GM21447 (cell line): ENCODE data around the gene CLIC3.
A peak's percentile ranks its signal among the peaks of the same experiment; 100 is the strongest.

Experiments
- ATAC-seq: cut with Tn5 transposase; IDR thresholded peaks from one replicate; pipeline ENCODE4 v1.9.1; 2021; ENCODE audit not compliant: unreplicated experiment

Gene CLIC3

DNA sequence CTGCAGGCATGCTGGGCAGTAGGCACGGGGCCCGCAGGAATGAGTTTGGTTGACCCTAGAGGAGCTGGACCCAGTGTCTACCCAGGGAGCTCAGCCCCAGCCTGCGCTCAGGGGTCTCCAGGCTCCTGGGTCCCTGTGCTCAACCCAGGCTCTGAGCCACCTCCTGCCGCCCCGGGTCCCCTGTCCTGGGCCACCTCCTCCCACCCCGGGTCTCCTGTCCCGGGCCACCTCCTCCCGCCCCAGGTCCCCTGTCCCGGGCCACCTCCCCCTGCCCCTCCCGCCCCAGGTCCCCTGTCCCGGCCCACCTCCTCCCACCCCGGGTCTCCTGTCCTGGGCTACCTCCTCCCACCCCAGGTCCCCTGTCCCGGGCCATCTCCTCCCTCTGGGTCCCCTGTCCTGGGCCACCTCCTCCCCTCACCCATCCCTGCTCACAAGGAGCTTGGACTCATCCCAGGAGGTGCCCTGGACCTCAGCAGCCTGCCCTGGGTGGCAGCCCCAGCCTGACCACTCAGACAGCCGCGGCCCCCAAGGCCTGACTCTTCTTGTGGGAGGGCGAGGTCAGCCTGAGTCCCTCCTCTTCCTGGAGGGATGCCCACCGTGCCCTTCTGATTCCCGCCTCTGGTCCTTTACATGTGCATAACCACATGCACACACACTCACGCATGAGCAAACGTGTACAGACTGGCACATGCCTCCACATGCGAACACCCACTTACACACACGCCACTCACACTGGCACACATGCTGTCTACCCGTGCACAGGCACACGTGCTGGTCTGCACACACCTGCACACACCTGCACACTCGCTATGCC is 41.9 kb downstream of the CLIC3 start:
- no peak for ATAC-seq

DNA sequence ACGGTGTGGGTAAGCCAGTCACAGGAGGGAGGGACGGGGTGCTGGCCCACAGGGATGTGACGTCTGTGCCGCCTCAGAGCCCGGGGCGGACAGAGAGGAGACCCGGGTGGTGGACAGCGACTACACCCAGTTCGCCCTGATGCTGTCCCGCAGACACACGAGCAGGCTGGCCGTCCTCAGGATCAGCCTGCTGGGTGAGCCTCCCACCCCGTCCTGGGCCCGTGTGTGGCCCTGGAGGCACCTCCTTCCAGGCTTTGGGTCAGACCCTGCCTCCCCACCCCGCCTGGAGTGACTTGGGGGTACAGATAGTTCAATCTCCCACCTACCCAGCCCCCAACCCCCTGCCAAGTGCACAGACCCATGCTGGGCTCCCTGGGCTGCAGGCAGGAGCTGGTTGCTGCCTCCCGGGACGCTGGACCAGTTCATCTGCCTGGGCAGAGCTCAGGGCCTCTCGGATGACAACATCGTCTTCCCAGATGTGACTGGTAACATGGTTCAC is 42.5 kb downstream of the CLIC3 start:
- ATAC-seq, result no peak

DNA sequence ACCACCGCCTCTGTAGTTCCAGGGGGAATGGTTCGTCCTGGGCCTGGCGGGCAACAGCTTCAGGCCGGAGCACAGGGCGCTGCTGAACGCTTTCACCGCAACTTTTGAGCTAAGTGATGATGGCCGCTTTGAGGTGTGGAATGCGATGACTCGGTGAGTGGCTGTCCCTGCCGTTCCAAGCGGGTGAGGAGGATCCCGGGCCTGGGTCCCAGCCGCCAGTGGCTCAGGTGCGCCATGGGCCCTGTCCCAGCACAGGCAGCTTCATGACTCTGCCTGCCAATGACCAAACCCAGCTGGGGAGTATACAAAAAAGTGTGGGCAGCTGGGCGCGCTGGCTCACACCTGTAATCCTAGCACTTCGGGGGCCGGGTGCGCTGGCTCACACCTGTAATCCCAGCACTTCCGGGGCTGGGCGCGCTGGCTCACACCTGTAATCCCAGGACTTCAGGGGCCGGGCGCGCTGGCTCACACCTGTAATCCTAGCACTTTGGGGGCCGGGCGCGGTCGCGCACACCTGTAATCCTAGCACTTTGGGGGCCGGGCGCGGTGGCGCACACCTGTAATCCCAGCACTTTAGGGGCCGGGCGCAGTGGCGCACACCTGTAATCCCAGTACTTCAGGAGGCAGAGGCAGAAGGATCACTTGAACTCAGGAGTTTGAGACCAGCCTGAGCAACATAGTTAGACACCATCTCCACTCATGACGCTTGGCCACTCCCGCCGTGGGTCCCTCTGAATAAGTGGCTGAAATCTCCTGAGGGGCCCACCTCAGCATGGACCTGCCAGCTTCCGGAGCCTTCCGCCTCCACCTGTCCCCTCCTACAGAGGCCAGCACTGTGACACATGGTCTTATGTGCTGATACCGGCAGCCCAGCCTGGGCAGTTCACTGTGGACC is 43.2 kb downstream of the CLIC3 start:
- no peak for ATAC-seq

DNA sequence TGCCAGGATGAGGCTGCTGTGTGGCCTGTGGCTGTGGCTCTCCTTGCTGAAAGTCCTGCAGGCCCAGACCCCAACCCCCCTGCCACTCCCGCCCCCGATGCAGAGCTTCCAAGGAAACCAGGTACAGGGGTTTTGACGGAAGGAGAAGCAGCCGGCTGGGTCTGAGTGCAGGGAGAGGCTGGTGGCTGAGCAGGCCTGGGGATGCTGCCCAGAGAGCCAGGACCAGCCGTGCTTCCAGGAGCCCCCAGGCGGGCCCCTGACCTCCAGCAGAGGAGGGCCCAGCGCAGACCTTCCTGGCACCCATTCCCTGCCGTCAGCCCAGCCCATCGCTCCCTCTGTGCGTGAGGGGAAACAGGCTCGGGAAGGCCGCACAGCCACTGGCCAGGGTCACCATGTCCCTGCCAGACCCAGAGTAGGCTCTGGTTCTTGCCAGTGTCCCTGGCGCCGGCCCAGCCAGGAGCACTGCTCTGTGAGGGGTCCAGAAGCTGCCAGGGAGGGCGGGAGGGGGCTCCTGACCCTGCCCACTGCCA is 44.0 kb downstream of the CLIC3 start:
- no peak for ATAC-seq

DNA sequence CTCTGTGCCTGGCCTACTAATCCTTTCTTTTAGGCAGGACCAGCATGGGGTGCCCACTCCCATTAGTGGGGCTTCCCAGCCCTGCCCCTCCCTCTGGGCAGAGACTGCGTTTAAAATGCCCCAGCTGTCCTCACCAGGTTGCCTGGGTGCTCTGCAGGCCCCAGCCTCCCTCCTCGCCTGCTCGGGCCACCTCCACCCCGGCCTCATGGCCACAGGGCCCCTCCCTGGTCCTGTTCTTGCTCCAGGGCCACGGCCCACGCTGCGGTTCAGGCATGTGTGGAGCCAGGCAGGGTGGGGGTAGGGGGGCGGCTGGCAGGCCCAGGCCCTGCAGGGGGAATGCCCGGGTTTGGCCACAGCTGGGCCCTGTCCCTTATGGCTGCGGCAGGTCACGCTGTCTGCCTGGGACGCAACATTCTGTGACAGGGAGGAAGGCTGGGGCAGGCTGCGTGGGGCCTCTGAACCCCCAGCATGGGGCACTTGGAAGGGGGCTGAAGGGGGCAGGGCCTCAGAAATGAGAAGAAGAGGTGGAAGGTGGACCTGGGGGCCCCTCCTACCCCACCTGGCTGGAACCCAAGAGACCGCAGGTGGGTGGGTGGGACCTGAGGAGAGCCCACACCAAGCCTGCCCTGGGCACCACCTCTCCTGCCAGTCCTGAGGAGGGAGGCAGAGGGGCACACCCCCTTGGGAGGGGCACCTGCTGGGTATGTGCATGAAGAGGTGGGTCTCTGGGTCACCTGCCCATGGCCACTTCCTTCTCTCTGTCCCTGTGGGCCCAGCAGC is 44.6 kb downstream of the CLIC3 start, which contains the start of gene LCN12:
TSS of gene LCN12 (plus strand) at position 733 of the 780 bp plus-strand sequence. CDS start 55 bp downstream, outside the sequence.
- ATAC-seq, result no peak

DNA sequence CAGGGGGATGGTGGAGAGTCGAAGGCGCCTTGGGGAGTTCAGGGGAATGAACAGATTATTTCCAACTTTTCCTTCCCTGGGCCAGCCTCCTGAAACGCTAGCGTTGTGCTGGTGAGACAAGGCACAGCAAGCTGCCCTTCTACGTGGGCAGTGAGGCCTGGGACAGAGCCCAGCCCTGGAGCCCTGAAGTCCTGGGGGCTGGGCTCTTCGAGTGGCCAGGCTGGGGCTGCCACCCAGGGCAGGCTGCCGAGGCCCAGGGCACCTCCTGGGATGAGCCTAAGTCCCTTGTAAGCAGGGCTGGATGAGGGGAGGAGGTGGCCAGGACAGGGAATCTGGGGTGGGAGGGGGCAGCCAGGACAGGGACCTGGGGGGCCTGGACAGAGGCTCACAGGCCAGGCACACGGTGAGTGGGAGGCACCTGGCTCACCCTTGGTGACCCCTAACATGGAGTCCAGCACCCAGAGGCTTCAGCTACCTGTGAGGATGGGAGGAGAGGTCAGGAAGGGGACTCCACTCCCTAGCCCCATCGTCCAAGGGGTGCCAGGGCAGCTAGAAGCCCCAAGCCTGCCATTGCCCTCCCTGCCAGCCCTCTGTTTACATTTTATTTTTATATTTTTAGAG is 45.6 kb downstream of the CLIC3 start:
- ATAC-seq, result no peak

DNA sequence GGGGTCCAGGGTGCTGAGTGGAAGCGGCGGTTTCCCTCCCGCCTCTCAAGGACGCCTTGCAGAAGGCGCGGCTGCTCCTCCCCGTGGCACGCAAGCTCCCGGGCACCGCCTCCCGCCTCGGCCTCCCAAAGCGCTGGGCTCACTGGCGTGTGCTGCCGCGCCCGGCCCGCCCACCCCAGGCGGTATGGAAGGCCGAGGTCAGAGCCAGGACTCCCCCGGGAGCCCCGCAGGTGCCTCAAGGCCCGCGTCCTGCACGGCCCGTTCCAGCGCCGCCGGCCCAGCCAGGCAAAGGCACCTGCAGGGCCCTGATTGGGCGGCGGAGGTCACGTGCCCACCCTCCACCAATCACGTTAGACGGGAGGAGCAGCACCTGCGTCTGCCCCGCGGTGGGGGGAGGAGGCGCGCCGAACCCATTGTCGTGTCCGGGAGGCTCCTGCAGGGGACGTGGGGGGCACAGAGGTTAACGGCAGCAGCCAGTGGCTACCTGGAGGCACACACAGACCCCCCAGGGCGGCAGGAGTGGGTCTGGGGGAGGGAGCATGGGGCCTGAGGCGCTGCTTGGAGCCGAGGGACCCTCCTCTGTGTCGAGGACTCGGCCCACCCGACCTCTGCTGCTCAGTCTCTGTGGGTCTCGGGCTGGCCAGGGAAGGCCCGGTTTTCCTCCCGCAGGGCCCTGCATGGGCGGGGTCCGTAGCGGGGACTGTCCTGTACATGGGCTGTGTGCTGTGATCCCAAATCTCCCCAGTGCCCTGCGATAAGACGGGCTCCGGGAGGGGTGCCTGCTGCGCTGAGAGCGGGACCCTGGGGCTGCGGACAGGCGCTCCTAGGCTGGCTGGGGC is 46.3 kb downstream of the CLIC3 start:
- peak; percentile 76 for ATAC-seq

DNA sequence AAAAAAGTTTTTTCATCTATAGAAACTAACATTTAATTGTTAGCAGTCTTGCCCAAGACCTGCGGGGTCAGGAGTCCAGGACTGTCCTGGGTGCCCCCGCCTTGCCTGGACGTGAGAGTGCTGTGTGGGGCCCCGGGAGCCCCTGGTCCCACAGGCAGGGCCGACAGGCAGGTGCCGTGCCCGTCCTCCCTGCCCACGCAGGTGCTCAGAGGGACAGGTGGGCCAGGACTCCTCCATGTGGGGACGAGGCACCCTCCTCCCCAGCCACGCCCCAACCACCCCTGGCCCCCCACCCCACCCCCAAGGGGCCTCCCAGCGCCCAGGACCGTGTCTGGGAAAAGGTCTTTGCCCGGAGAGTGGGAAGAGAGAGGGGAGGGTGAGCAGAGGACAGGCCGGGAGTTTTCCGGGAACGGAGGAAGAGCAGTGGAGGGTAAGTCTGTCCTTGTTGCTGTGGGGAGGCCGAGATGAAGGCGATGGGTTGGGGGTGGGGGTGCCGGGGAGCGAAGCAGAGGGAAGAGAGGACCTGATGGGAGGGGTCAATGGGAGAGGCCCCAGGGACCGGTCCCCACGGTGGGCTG is 47.0 kb downstream of the CLIC3 start:
- ATAC-seq, result no peak

DNA sequence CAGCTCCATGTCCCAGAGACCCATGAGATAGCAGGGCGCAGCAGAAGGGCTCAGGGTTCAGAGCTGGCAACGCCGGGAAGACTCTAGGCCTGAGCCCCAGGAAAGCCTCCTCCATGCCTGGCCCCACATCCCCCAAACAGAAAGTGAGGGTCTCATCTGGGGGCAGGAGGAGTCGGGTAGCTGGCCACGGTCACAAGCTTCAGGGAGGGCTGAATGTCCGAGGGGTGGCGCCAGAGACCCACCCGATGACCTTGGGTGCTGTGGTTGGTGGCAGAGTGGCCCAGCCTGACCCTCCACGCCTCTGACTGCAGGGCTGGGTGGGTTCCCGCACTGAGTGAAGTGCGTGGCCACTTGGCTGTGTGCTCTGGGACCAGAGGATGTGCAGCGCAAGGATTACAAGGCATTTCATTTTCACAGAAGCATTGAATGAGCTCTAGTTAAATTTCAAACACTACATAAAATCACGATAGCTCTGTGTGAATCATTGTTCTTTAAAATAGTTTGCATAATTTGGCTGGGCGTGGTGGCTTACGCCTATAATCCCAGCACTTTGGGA is 48.3 kb downstream of the CLIC3 start:
- no peak for ATAC-seq

DNA sequence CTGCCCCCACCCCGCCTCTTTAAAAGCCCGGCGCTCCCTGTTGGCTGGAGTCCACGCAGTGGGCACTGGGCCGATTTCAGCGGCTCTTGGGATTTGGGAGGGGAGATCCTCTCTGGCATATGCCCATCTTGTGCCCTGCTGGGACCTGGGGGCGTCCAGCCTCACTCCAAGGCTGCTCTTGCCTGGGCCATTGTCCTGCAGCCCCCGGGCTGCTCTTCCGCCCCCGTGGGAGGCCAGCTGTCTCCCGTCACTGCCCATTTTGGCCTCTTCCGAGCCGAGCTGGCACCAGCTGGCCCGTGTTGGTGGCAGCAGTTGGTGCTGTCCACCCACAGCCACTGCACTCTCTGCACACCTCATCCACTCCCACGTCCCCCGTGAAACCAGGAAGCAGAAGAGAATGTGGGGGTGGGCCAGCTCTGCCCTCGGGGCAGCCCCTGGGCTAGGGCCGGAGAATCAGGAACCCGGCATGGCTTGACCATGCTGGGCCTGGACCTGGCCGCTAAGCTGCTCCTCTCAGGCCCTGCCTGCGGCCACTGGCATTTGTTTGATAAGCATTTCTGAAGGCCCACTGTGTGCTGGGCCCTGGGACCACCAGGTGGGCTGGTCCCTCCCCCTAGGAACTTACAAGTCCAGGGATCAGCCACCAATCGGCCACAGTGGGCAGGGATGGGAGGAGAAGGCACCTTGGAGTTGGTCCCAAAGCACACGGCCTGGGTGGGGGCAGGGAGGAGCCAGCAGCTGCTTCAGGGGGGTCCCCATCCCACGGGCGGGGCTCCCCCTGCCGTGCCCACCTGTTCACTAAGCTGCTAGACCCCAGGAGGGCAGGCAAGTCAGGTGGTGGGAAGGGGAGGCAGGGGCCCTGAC is 49.1 kb downstream of the CLIC3 start:
- no peak for ATAC-seq

DNA sequence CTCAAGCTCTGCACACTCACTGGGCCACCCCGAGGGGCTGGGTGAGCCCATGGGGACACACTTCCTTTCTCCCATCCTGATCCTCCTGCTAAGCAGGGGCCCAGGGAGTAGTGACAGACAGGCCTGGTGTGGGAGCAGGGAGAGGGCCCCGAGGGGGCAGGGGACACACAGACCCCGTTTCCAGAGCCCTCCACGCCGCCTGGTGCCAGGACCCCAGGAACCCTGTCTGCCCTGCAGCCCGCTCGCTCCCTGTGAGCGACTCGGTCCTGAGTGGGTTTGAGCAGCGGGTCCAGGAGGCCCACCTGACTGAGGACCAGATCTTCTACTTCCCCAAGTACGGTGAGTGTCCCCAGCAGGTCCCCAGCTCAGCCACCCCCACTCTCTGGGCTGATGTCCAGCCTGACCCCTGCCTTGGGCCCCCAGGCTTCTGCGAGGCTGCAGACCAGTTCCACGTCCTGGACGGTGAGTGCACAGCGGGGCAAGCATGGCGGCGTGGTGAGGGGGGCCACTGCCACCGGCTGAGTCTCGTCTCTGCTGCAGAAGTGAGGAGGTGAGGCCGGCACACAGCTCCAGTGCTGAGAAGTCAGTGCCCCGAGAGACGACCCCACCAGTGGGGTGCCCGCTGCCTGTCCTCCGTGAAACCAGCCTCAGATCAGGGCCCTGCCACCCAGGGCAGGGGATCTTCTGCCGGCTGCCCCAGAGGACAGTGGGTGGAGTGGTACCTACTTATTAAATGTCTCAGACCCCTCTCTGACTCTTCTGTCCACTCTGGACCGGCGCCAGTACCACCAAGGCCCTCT is 49.9 kb downstream of the CLIC3 start:
- ATAC-seq, result no peak

DNA sequence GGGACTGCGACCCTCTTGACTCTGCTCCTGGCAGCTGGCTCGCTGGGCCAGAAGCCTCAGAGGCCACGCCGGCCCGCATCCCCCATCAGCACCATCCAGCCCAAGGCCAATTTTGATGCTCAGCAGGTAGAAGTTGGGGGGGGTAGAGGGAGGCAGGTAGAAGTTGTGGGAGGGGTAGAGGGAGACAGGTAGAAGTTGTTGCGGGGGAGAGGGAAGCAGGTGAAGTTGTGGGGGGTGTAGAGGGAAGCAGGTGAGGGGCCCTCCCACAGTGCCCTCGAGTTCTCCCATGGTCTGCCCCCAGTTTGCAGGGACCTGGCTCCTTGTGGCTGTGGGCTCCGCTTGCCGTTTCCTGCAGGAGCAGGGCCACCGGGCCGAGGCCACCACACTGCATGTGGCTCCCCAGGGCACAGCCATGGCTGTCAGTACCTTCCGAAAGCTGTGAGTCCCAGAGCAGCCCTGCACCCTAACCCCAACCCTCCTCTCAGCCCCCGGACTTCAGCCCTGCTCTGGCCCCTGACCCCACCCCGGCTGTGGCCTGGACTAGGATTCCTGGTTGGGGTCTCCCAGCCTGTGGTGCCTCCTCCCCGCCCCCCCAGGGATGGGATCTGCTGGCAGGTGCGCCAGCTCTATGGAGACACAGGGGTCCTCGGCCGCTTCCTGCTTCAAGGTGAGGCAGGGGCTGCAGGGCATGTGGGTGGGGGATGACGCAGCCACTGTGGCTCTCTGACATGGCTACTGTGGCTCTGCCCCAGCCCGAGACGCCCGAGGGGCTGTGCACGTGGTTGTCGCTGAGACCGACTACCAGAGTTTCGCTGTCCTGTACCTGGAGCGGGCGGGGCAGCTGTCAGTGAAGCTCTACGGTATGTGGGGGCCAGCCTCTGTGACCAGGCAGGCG is 50.8 kb downstream of the CLIC3 start:
- ATAC-seq, result no peak
